Gastroesophageal sphincter (tissue), 3 donors: ENCODE results near the gene QDPR.

ENCODE experiments used
- EP300 ChIP-seq: sonication (generic); formaldehyde crosslinking; IDR thresholded peaks from one replicate; pipeline ENCODE4 v1.6.1; 2017; ENCODE audit warnings: antibody characterized with exemption, mild to moderate bottlenecking
- POLR2A ChIP-seq, 2 donors: fragments of 450-650 bp; IDR thresholded peaks; one replicate each; pipeline ENCODE4 v1.6.1; 2017; ENCODE audit warnings: antibody characterized with exemption in 2 of 2, mild to moderate bottlenecking in 2 of 2, moderate library complexity in 1 of 2
- POLR2AphosphoS5 ChIP-seq: sonication (generic); formaldehyde crosslinking; IDR thresholded peaks from one replicate; pipeline ENCODE4 v1.6.1; 2017; ENCODE audit warnings: antibody characterized with exemption
- TF ChIP-seq, protein P1 (sequence below), 4 experiments: fragments of 200-600 bp in 2 of 4; fragments of 450-650 bp in 2 of 4; sonication (generic) in 1 of 4; IDR thresholded peaks; one replicate each; pipeline ENCODE4 v1.5.1; 2017 to 2019; ENCODE audit warnings: antibody characterized with exemption in 4 of 4, mild to moderate bottlenecking in 2 of 4, moderate library complexity in 2 of 4

DNA sequence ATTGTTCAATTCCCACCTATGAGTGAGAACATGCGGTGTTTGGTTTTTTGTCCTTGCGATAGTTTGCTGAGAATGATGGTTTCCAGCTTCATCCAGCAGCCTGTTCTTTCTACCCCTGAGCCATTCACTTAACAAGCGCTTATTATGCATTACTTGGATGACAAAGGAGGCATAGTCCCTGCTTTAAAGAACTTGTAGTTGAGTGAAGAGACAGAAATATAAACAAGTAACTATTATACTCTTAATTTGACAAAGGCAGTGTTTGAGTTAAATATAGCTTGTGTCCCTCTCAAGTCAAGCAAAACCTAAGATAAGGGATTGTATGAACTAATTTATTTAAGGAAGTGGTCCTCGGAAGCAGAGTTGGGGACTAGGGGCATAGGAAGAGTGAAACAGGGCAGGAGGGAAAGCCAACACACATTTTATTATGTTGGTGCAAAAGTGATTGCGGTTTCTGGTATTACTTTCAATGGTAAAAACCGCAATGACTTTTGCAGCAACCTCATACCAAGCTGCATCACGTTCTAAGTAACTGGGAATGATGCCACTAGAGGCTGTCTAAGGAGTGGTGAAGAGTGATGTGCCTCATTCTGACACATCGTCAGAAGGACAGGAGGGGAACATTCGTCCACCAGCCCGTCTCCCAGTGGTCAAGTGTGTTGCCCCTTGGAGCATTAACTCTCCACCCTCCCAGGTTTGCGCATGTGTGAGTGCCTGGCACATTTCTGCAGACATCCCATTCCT is 41.8 kb downstream of the QDPR start:
- TF ChIP-seq, protein P1, sequence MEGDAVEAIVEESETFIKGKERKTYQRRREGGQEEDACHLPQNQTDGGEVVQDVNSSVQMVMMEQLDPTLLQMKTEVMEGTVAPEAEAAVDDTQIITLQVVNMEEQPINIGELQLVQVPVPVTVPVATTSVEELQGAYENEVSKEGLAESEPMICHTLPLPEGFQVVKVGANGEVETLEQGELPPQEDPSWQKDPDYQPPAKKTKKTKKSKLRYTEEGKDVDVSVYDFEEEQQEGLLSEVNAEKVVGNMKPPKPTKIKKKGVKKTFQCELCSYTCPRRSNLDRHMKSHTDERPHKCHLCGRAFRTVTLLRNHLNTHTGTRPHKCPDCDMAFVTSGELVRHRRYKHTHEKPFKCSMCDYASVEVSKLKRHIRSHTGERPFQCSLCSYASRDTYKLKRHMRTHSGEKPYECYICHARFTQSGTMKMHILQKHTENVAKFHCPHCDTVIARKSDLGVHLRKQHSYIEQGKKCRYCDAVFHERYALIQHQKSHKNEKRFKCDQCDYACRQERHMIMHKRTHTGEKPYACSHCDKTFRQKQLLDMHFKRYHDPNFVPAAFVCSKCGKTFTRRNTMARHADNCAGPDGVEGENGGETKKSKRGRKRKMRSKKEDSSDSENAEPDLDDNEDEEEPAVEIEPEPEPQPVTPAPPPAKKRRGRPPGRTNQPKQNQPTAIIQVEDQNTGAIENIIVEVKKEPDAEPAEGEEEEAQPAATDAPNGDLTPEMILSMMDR (IDR thresholded peaks at IDR 0.05), result no peak
- TF ChIP-seq POLR2A (IDR thresholded peaks at IDR 0.05), result no peak
- TF ChIP-seq POLR2AphosphoS5, result no peak
- no peak for TF ChIP-seq EP300
